Activated naive CD8-positive, alpha-beta T cell treated with anti-CD3 and anti-CD28 coated beads, Interleukin-2, amount 10 ng/mL, durations not matched to agents 7 days and 5 days (primary cell): ENCODE measurements around the gene SLC2A4RG. TPM values are rescaled to one million over a fixed set of nuclear protein-coding genes. Genes with fewer than 3 reads are reported as not detected.

Source experiments
- ATAC-seq: fragments of 150-1000 bp; cut with Tn5 transposase; one replicate; pipeline ENCODE4 v1.10.0; 2021; ENCODE audit warnings: low read depth, moderate library complexity
- POLR2A ChIA-PET: fragments of 350-600 bp; sonication (Branson Sonifier 250); formaldehyde crosslinking; loops from one replicate; lab custom pipeline; 2021; ENCODE audit warnings: antibody characterized with exemption; lab: Charles Lee
- DNase-seq: peaks from one replicate; pipeline ENCODE4 v3.0.0; 2021
- H3K27ac Mint-ChIP-seq: one replicate; pipeline ENCODE4 v1.8.0; 2022; ENCODE audit warnings: mild to moderate bottlenecking, mixed read lengths
- H3K27me3 Mint-ChIP-seq: one replicate; pipeline ENCODE4 v1.8.0; 2022; ENCODE audit warnings: mild to moderate bottlenecking, moderate library complexity, mixed read lengths
- H3K36me3 Mint-ChIP-seq: one replicate; pipeline ENCODE4 v1.8.0; 2021; ENCODE audit warnings: mild to moderate bottlenecking, mixed read lengths
- H3K4me1 Mint-ChIP-seq: one replicate; pipeline ENCODE4 v1.8.0; 2021; ENCODE audit warnings: mixed read lengths
- H3K4me3 Mint-ChIP-seq: one replicate; pipeline ENCODE4 v1.8.0; 2022; ENCODE audit warnings: mild to moderate bottlenecking, moderate library complexity, mixed read lengths
- H3K9me3 Mint-ChIP-seq: one replicate; pipeline ENCODE4 v1.8.0; 2021; ENCODE audit warnings: mixed read lengths
- total RNA-seq, 2 experiments: library from RNA; stranded (reverse); gene quantifications; one replicate each; pipeline ENCODE4 v1.2.3, GENCODE V29; 2021

SLC2A4RG gene
- total RNA-seq, 2 experiments from 2014 or later, result 128 to 134 TPM

DNA sequence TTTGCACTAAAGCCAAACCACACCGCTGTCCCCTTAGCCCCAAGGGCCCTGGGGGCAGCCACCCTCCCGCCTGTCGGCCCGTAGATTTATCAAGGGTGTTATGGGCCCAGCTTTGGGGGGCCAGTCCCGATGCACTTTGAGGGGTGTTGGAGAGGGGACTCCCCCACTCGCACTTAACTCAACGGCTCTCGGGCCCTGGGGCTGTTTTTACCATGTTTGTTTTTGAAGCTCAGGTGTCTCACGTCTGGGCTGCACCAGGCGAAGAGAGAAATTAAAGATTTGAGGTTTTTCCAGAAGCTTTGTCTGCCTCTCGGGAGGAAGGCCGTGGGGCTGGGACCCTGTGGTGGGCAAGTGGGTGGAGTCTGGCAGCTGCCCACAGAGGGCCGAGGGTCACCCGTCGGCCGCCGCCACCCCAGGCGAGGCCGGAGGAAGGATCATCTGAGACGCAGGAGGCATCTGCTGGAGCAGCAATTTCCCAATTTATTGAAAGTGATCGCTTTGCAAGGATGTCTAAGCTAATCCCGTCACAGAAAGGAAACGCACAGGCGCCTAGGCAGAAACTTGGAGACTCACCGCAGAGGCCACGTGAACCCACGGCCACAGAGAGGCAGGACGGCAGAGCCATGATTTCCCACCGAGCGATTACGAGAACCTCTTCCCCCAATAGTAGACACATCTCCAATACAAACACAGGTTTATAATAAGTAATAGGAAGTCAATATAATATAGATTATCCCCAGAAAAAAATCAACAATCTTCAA, 3.8 kb downstream of the SLC2A4RG start:
- DNase-seq, result no peak
- POLR2A ChIA-PET, result interaction anchor here (1.0 to 1.2 kb wide), 2 partner anchors 8 to 121 kb away, joined by 3 read pairs; partner anchors contain the start of gene TPD52L2
- H3K9me3 Mint-ChIP-seq, result no peaks in the 10 kb centered on the region
- ATAC-seq, result no peak
- no peak overlapping the region for H3K27ac Mint-ChIP-seq
- peaks cover 4% of the 10 kb centered on the region for H3K36me3 Mint-ChIP-seq
- peaks cover 1% of the 10 kb centered on the region for H3K4me1 Mint-ChIP-seq
- no peaks in the 10 kb centered on the region for H3K27me3 Mint-ChIP-seq
- no peak overlapping the region for H3K4me3 Mint-ChIP-seq

GRCh38 chr20:63744158-63744557, 4.6 kb downstream of the SLC2A4RG start:
- H3K27ac Mint-ChIP-seq, result no peak overlapping the region
- DNase-seq, result no peak
- POLR2A ChIA-PET, result no interaction called here
- no peak for ATAC-seq
- peaks cover 4% of the 10 kb centered on the region for H3K36me3 Mint-ChIP-seq
- H3K9me3 Mint-ChIP-seq, result no peaks in the 10 kb centered on the region
- peaks cover 1% of the 10 kb centered on the region for H3K4me1 Mint-ChIP-seq
- no peaks in the 10 kb centered on the region for H3K27me3 Mint-ChIP-seq
- H3K4me3 Mint-ChIP-seq, result no peak overlapping the region

GRCh38 chr20:63744574-63745423, 5.2 kb downstream of the SLC2A4RG start:
- DNase-seq (no peak), ATAC-seq (no peak)
- peaks cover 4% of the 10 kb centered on the region for H3K4me1 Mint-ChIP-seq
- H3K9me3 Mint-ChIP-seq, result no peaks in the 10 kb centered on the region
- H3K27ac Mint-ChIP-seq, result peak overlapping the region; percentile 48
- POLR2A ChIA-PET, result interaction anchor here (1.2 to 1.4 kb wide), 2 partner anchors 9 to 37 kb away, joined by 3 to 4 read pairs; partner anchors contain the start of genes ARFRP1, LIME1 and ZGPAT
- H3K4me3 Mint-ChIP-seq, result no peak overlapping the region
- no peaks in the 10 kb centered on the region for H3K27me3 Mint-ChIP-seq
- H3K36me3 Mint-ChIP-seq, result peaks cover 4% of the 10 kb centered on the region

DNA sequence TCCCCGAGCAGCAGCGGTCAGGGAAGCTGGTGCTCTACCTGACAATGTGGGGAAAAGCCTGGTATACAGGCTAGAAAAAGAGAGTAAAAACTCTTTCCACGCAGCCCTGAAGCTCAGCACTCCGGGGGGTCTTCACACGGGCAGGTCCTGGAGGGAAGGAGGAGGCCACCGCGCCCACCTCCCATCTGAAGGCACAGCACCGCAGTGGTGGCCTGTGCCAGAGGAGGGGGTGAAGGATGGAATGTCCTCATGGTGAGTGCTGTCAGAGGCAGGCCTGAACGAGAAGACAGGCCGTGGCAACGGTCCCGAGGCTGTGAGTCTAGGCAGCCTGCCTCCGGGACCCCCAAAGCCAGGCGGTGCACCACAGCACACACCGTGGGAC, 5.8 kb downstream of the SLC2A4RG start:
- peaks cover 5% of the 10 kb centered on the region for H3K4me1 Mint-ChIP-seq
- POLR2A ChIA-PET, result interaction anchor here (1.2 to 1.4 kb wide), 2 partner anchors 9 to 38 kb away, joined by 3 to 4 read pairs; partner anchors contain the start of genes ARFRP1, LIME1 and ZGPAT
- peaks cover 4% of the 10 kb centered on the region for H3K36me3 Mint-ChIP-seq
- ATAC-seq (no peak), DNase-seq (no peak)
- H3K27ac Mint-ChIP-seq, result peak overlapping the region; percentile 54
- H3K4me3 Mint-ChIP-seq, result no peak overlapping the region
- H3K9me3 Mint-ChIP-seq, result no peaks in the 10 kb centered on the region
- no peaks in the 10 kb centered on the region for H3K27me3 Mint-ChIP-seq

GRCh38 chr20:63745961-63746731, 6.6 kb downstream of the SLC2A4RG start:
- no peaks in the 10 kb centered on the region for H3K27me3 Mint-ChIP-seq
- no peak overlapping the region for H3K4me3 Mint-ChIP-seq
- no peak for ATAC-seq
- DNase-seq, result no peak
- H3K36me3 Mint-ChIP-seq, result peaks cover 4% of the 10 kb centered on the region
- POLR2A ChIA-PET, result interaction anchor here (1.2 to 1.4 kb wide), 2 partner anchors 10 to 38 kb away, joined by 3 to 4 read pairs; partner anchors contain the start of genes ARFRP1, LIME1 and ZGPAT
- peaks cover 12% of the 10 kb centered on the region for H3K4me1 Mint-ChIP-seq
- no peaks in the 10 kb centered on the region for H3K9me3 Mint-ChIP-seq
- H3K27ac Mint-ChIP-seq, result peak overlapping the region; percentile 54

DNA sequence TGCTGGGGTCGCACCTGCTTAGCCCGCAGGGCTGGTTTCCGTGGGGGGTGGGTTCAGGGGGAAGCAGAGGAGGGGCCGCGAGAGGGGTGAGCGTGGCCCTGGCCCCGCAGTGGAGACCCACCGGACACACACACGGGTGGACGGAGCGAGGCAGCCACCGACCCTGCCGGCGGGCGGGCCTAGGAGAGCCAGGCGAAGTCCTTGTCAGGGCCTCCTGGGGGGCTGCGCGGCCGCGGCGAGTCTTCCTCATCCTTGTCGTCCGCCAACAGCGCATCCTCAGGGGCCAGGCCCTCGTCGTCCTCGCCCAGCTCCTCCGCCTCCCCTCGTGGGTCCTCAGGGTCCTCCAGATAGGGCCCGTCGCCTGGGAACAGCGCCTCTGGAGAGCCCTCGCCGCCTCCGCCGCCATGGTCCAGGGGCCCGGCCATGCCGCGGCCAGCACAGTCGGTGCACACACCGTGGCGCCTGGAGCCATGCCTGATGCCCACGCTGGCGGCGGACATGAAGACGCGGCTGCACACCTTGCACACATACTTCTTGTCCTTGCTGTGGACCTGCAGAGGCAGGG, 7.3 kb downstream of the SLC2A4RG start:
- Mint-ChIP-seq H3K27me3 (no peaks in the 10 kb centered on the region), H3K36me3 (peaks cover 4% of the 10 kb centered on the region), H3K27ac (no peak overlapping the region), H3K4me3 (no peak overlapping the region), H3K9me3 (no peaks in the 10 kb centered on the region), H3K4me1 (peaks cover 14% of the 10 kb centered on the region)
- ATAC-seq (no peak), DNase-seq (no peak)
- POLR2A ChIA-PET, result no interaction called here

- no peak for ATAC-seq
- Mint-ChIP-seq H3K36me3 (peaks cover 4% of the 10 kb centered on the region), H3K27me3 (no peaks in the 10 kb centered on the region), H3K4me1 (peaks cover 14% of the 10 kb centered on the region), H3K27ac (no peak overlapping the region), H3K9me3 (no peaks in the 10 kb centered on the region), H3K4me3 (no peak overlapping the region)
- DNase-seq, result no peak
- POLR2A ChIA-PET, result no interaction called here
Measured at GRCh38 chr20:63747622-63748069, 8.1 kb downstream of the SLC2A4RG start.

GRCh38 chr20:63748070-63748933, 8.7 kb downstream of the SLC2A4RG start:
- POLR2A ChIA-PET, result interaction anchor here (0.9 to 4.2 kb wide), 2 partner anchors 7 to 12 kb away, joined by 3 to 31 read pairs; partner anchors contain the start of gene LIME1
- H3K36me3 Mint-ChIP-seq, result peaks cover 4% of the 10 kb centered on the region
- peak overlapping the region; percentile 58 for H3K27ac Mint-ChIP-seq
- no peak overlapping the region for H3K4me3 Mint-ChIP-seq
- peaks cover 14% of the 10 kb centered on the region for H3K4me1 Mint-ChIP-seq
- no peaks in the 10 kb centered on the region for H3K27me3 Mint-ChIP-seq
- DNase-seq, result no peak
- no peaks in the 10 kb centered on the region for H3K9me3 Mint-ChIP-seq
- ATAC-seq, result no peak

- no peaks in the 10 kb centered on the region for H3K9me3 Mint-ChIP-seq
- H3K27me3 Mint-ChIP-seq, result no peaks in the 10 kb centered on the region
- peaks cover under 1% of the 10 kb centered on the region for H3K36me3 Mint-ChIP-seq
- no peak overlapping the region for H3K4me3 Mint-ChIP-seq
- H3K4me1 Mint-ChIP-seq, result peaks cover 13% of the 10 kb centered on the region
- POLR2A ChIA-PET, result interaction anchor here (0.7 to 4.2 kb wide), 3 partner anchors 8 to 19 kb away, joined by 3 to 31 read pairs (median 3); partner anchors contain the start of gene LIME1
- ATAC-seq, result no peak
- no peak for DNase-seq
- H3K27ac Mint-ChIP-seq, result peak overlapping the region; percentile 38
Measured at GRCh38 chr20:63748934-63749270, 9.3 kb downstream of the SLC2A4RG start.

GRCh38 chr20:63749597-63750508, 10.3 kb downstream of the SLC2A4RG start:
- H3K4me3 Mint-ChIP-seq, result peak overlapping the region; percentile 42
- H3K9me3 Mint-ChIP-seq, result no peaks in the 10 kb centered on the region
- H3K27ac Mint-ChIP-seq, result peak overlapping the region; percentile 94
- ATAC-seq, result no peak
- POLR2A ChIA-PET, result interaction anchor here (0.7 to 4.2 kb wide), 6 partner anchors 9 to 43 kb away, joined by 3 to 31 read pairs (median 8); partner anchors contain the start of genes ARFRP1, LIME1, SLC2A4RG and ZGPAT
- peaks cover 13% of the 10 kb centered on the region for H3K4me1 Mint-ChIP-seq
- no peaks in the 10 kb centered on the region for H3K27me3 Mint-ChIP-seq
- H3K36me3 Mint-ChIP-seq, result no peaks in the 10 kb centered on the region
- no peak for DNase-seq
